GM12874 (cell line): ENCODE measurements around the gene TBX19.

Experiments
- TF ChIP-seq, protein P1 (sequence below): IDR thresholded peaks from 2 replicates; pipeline ENCODE4 v1.5.1; 2011; ENCODE audit warnings: low read depth, mild to moderate bottlenecking, control low read depth, low read length, moderate library complexity; ENCODE audit not compliant: insufficient read depth

TBX19 gene

DNA sequence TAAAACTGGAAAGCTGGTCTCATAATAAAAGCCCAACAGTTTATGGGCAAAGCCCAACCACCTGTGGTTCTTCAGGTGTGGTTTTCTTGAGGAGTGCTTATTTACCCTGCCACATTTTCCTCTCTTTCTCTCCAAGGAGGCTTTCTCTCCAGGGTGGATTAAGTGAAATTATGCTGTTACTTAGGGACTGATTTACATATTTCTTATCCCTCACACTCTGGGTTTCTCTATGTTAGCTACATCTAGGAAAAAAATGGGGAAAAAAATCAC lies 4.8 kb downstream of the TBX19 start:
- TF ChIP-seq, protein P1, sequence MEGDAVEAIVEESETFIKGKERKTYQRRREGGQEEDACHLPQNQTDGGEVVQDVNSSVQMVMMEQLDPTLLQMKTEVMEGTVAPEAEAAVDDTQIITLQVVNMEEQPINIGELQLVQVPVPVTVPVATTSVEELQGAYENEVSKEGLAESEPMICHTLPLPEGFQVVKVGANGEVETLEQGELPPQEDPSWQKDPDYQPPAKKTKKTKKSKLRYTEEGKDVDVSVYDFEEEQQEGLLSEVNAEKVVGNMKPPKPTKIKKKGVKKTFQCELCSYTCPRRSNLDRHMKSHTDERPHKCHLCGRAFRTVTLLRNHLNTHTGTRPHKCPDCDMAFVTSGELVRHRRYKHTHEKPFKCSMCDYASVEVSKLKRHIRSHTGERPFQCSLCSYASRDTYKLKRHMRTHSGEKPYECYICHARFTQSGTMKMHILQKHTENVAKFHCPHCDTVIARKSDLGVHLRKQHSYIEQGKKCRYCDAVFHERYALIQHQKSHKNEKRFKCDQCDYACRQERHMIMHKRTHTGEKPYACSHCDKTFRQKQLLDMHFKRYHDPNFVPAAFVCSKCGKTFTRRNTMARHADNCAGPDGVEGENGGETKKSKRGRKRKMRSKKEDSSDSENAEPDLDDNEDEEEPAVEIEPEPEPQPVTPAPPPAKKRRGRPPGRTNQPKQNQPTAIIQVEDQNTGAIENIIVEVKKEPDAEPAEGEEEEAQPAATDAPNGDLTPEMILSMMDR: no peak

DNA sequence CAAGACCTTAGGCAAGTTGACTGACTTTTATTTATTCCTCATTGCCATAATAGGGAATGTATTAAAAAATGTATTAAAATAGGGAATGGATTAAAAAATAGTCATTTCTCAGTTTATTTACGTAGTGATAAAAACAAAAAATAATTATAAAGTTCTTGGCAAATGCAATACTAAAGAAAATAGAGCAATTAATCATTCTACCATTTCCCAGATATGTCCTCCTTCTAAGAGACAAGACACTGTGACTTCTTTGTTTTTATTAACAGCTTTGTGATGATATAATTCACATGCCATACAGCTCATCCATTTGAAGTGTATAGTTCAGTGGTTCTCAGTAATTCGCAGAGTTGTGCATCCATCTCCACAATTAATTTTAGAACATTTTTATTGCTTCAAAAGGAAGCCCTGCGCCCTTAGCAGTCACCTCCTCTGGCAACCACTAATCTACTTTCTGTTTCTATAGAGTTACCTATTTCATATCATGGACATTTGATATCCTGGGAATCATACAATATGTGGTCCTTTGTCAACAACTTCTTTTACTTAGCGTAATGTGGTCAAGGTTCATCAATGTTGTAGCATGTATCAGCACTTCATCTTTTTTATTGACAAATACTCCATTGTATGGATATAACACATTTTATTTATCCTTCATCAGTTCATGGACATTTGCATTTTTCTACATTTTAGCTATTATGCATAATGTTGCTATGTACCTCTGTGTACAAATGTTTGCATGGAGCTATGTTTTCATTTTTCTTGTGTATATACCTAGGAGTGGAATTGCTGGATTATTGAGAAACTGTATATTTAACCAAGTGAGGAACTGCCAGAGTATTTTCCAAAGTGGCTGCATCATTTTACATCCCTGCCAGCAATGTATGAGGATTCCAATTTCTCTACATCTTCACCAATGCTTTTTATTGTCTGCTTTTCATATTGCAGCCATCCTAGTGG lies 5.6 kb downstream of the TBX19 start:
- TF ChIP-seq, protein P1: no peak

DNA sequence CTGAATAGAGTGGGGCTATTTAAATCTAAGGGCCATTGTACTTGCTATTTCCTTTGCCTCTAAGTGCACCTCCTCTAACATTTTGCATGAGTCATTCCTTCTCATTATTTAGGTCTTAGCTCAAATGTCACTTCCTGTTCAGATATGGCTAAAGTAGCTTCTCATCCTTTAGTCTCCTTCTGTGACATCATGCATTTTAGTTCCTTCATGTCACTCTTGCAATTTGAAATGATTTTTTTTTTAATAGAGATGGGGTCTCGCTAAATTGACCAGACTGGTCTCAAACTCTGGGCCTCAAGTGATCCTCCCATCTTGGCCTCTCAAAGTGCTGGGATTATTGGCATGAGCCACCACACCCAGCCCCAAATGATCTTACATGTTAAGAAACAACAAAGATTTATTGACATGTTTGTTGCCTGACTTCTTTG lies 6.6 kb downstream of the TBX19 start:
- TF ChIP-seq, protein P1: no peak

DNA sequence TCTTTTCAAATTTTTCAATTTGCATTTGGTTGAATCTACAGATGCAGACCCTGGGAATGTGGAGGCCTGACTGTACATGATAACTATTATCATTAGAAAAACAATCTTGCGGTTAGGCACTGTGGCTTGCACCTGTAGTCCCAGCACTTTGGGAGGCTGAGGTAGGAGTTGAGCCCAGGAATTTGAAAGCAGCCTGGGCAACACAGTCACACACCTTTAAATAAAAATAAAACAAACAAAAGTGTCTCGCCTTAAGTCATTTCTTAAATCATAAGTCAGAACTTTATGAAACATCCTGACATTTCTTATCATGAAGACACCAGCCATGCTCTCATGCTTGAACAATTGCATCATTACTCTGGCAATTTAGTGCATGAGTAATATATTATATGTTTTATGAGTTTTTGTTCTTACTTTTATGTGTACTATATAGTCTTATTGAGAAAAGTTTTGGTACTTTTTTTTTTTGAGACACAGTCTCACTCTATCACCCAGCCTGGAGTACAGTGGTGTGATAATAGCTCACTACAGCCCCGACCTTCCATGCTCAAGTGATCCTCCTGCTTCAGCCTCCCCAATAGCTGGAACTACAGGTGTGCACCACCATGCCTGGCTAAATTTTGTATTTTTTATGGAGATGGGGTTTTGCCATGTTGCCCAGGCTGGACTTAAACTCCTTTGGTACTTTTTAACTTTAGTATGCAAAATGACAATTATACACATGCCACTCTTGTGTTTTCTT lies 7.8 kb downstream of the TBX19 start:
- TF ChIP-seq, protein P1: no peak

DNA sequence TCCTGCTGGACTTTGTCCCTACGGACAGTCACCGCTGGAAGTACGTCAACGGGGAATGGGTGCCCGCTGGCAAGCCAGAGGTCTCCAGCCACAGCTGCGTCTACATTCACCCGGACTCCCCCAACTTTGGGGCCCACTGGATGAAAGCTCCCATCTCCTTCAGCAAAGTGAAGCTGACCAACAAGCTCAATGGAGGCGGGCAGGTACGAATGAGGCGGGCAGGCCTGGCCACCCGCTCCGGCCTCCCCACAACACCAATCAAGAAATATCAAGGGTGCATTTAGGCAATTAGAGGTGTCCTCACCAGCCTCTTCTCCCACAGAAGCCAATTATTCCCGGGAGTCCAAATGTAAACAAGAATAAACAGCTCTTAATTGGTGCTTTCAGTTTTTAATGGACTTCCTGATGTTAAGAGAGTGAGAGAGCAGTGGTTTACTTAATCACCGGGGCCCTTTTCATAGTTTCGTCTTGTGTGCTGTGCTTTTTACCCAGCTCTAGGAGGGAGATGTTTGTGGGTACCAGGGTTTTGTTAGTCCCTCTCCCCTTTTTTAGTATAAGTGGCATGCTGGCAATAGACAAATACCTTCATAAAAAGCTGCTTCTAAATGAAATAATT lies 10.7 kb downstream of the TBX19 start:
- TF ChIP-seq, protein P1: no peak

DNA sequence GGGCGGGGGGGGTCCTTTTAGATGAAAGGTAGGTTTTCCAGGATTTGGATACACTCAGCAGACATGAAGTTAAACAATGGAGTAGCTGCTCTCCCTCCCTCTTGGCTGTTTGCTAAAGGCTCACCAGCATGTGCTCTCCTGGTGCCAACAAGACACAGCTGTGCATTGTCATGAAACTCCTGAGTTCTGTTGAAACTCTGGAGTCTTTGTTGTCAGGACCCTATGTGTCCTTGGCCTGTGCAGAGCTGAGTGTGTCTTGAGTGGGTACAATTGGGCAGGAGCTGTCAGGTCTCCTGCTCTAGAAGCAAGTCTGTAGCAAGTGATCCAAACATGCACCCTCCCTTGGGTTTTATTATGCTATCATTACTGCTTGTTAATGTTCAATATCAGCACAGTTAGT lies 12.7 kb downstream of the TBX19 start:
- TF ChIP-seq, protein P1: no peak
